Activated T-helper 9 cell treated with anti-CD3 and anti-CD28 coated beads, Interleukin-2, amount 50 U/mL, for 16 hours (primary cell): ENCODE measurements around the gene PTP4A1.
"Not testable (repeated sequence)": the region's sequence is repeated elsewhere in the genome, so short reads cannot be mapped to it uniquely, and the experiment has no call there.

Source experiments
- DNase-seq: peaks from one replicate; pipeline ENCODE4 v3.0.0-alpha.2; 2020; ENCODE audit warnings: low read depth

Gene PTP4A1

DNA sequence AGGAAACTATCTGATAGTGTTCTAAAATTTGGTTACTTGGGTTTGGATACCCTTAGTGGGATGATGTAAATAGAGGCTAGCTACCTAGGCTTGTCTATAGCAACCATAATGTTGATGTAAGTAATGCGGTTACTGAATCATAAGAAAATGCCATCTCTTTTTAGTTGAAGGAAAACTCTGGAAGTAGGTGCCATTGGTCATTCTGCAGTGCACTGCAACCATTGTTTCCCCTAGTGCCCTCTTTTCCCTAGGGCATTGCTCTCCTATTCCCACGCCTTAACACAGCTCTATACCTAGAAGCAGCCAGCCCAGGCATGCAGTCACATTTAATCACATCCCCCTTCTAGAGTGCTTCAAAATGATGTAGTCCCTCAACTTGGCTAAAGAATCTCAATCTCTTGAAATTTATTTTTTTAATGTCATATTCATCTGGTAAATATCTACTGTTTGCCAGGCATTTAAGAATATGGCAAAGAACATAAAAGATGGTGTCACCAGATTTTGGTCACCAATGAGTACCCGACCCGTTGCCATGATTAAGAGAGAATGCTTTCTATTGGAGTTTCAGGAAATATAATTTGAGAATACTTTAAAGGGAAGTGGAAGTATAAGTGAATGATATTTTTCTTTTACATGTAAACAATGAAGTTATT is 10.4 kb downstream of the PTP4A1 start:
- DNase-seq = no peak

DNA sequence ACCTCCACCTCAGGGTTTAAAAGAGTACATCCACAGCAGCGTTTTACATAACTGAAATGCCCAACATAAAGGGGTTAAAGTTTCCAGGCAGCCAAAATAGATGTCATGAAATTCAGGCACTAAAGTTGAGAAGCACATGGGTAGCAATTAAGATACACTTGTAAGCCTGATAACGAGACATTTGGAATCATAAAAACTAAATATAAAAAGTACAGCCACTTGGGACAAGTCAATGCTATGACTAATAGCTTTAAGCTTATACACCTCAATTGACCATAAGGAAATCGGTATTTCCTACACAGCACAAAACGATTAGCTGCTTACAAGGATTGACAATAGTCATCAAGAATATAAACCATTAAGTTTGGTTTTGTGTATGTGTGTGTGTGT is 11.8 kb downstream of the PTP4A1 start:
- DNase-seq = no peak

DNA sequence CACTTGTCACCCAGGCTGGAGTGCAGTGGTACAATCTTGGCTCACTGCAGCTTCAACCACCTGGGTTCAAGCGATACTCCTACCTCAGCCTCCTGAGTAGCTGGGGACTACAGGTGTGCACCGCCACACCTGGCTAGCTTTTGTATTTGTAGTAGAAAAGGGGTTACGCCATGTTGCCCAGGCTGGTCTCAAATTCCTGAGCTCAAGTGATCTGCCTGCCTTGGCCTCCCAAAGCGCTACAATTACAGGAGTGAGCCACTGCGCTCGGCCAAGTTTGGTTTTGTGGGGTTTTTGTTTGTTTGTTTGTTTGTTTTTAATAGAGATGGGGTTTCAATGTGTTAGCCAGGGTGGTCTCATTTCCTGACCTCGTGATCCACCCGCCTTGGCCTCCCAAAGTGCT is 12.3 kb downstream of the PTP4A1 start:
- DNase-seq = no peak

- not testable (repeated sequence) for DNase-seq
Observed at GRCh38 chr6:63585652-63586051, 13.4 kb downstream of the PTP4A1 start.

GRCh38 chr6:63589952-63590411 is 17.7 kb downstream of the PTP4A1 start:
- DNase-seq = no peak

DNA sequence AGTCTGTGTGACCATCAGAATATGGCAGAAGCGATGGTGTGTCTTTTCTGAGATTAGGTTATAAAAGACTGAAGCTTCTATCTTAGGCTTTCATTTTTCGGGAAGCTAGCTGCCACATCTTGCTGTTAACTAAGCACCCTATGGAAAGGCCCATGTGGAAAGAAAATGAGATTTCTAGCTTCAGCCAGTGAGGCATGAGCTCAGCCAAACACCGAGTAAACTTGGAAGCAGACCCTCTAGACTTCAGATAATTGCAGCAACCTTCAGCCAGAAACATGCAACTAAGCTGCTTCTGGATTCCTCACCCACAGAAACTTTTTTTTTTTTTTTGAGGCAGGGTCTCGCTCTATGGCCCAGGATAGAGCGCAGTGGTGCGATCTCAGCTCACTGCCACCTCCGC is 20.6 kb downstream of the PTP4A1 start:
- DNase-seq = no peak

DNA sequence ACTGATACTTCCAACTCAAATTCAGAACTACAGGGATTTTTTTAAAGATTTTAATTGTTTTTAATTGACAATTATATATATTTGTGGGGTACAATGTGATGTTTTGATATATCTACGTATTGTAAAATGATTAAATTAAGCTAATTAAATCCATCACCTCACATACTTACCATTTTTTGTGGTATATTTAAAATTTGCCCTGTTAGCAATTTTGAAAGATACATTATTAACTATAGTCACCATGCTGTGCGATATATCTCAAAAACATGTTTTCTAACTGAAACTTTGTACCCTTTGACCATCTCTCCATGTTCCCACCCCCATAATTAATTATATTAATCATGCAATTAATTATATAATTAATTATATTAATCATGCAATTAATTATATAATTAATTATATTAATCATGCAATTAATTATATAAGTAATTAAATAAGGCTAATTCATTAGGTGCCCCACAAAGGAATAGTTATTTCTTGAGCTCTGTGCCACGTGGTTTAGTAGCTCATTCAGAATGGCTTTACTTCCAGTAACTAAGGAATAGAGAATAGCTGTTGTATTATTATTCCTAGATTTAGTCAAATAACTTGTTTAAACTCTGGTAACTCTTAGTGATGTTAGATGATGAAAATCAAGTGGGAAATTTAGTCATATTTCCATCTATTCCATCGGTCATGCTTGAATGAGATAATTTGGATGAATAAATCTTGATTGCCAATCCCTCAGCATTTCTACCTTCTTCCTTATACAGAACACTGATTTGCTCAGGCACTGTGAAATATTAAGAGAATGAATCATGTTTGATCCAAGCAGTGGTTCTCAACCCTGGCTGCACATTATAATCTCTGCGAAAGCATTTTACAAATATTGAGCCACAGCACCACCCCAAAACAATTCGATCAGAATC is 25.1 kb downstream of the PTP4A1 start:
- DNase-seq = no peak

DNA sequence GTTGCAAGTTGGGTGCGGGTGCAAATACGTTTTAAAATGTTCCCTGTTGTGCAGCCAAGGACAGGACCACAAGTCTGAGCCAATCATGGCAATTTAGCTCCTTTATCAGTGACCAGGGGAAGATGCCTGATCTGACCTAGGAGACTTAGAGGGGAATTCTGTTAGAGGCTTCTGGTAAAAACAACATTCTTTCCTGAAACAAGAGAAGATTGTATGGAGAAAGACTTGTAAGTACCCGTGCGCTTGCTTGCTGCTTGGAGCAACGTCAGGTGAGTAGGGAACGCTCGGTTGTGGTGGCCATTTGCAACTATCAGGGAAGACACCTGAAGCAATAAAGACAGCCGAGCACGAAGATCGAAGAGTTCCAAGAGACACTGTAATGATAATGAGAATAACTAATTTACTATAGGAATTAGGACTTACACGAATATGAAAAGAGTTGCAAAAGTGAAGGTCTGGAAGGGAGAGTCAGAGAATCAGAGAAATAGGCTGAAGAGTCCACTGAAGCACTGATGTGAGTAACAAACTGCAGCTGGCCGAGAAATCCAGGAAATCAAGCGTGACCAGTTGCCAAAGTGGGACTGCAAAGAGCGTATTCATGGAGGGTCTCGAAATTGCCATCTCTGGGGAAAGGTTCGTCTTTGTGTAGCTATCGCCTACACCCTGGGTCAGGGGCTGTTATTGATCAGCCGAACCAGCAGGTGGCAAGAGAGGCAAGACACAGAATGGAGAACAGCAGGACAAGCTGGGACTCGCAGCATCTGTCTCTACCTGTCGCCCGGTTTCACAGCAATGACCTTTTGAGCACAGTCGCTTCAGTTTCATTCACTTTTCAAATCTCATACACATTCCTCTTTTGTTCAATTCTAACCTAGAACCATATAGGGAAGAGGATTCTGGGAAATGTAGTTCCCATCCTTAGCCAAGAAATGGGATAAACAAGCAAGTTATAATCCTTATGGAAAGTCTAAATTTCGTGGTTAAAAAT is 26.1 kb downstream of the PTP4A1 start:
- DNase-seq = peak; percentile 53

- DNase-seq = no peak
Observed at GRCh38 chr6:63599243-63599642, 27.0 kb downstream of the PTP4A1 start.

GRCh38 chr6:63600136-63600535 is 27.9 kb downstream of the PTP4A1 start:
- DNase-seq = no peak

DNA sequence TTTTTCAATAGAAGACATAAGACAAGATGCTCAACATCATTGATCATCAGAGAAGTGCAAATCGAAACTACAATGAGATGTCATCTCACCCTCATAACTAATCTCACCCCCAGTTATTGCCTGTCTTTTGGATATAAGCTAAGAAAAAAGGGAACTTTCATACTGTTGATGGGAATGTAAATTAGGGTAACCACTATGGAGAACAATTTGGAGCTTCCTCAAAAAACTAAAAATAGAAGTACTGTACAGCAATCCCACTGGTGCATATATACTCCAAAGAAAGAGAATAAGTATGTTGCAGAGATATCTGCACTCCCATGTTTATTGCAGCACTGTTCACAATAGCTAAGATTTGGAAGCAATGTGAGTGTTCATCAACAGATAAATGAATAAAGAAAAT is 37.0 kb downstream of the PTP4A1 start:
- no peak for DNase-seq

DNA sequence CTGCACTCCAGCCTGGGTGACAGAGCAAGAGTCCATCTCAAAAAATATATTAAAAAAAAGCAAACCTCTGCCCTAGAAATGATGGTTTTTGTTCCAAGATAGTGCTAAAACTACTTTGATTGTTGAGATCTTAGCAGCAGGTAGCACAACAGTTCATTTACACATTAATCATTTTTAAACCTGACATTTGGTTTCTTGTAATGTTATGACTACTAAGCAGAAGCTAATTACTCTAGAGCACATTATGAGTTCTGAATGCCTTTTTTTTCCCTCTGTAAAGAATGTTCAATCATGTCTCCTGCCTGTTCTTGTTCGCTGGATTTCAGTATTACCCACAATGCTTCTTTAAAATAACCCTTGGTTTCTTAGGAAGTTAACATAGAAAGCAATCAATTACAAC is 38.7 kb downstream of the PTP4A1 start:
- no peak for DNase-seq

DNA sequence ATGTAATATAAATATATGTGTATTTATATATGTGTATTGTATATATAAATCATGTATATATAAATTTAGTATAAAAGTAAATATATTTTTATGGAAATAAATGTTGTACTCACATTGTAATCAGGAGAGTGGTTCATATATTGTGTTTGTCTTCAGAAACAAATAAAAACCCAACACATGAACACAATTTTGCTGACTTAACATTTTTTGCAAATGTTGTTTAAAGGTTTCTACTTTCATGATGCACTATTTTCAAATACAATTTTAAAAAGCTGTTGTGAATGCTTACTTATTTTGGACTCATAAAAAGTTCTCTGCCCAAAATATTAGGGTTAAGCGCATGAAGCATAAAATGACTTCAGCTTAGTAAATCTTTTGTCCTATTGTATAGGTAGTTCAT is 39.3 kb downstream of the PTP4A1 start:
- DNase-seq = no peak

DNA sequence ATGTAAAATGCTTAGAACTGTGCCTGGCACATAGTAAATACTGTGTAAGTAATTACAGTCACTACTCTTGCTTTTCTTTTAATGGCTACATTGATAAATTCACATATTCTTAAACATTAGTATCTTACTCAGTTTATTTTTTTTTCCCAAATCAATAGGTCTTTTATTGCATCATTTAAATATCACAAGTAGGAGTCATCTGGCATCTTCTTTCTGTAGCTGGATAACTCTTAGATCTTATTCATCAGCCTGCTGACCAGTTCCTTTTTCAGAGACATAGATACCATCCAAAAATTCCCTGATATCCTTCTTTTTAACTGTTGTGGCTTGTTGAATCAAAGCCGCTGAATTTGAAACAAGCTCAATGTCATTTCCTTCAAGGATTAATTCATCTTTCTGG is 43.3 kb downstream of the PTP4A1 start:
- DNase-seq = no peak
